HEK293 (cell line): ENCODE measurements around the gene ZNF618.

Source experiments
- YY2 ChIP-seq: fragments of 450-650 bp; formaldehyde crosslinking; IDR thresholded peaks from 2 replicates; pipeline ENCODE4 v1.5.1; 2016; ENCODE audit warnings: missing biosample characterization, missing genetic modification characterization
- ZNF239 ChIP-seq: fragments of 450-650 bp; formaldehyde crosslinking; IDR thresholded peaks from 2 replicates; pipeline ENCODE4 v1.5.1; 2016; ENCODE audit warnings: missing biosample characterization, missing genetic modification characterization
- ZNF623 ChIP-seq: fragments of 450-650 bp; formaldehyde crosslinking; IDR thresholded peaks from 2 replicates; pipeline ENCODE4 v1.5.1; 2016; ENCODE audit warnings: missing biosample characterization, missing genetic modification characterization
- TF ChIP-seq, protein P1 (sequence below): fragments of 450-650 bp; formaldehyde crosslinking; IDR thresholded peaks from 2 replicates; pipeline ENCODE4 v1.5.1; 2016; ENCODE audit warnings: missing biosample characterization, missing genetic modification characterization
- TF ChIP-seq, protein P2 (sequence below): fragments of 450-650 bp; formaldehyde crosslinking; IDR thresholded peaks from 2 replicates; pipeline ENCODE4 v1.5.1; 2016; ENCODE audit warnings: missing biosample characterization, missing genetic modification characterization

DNA sequence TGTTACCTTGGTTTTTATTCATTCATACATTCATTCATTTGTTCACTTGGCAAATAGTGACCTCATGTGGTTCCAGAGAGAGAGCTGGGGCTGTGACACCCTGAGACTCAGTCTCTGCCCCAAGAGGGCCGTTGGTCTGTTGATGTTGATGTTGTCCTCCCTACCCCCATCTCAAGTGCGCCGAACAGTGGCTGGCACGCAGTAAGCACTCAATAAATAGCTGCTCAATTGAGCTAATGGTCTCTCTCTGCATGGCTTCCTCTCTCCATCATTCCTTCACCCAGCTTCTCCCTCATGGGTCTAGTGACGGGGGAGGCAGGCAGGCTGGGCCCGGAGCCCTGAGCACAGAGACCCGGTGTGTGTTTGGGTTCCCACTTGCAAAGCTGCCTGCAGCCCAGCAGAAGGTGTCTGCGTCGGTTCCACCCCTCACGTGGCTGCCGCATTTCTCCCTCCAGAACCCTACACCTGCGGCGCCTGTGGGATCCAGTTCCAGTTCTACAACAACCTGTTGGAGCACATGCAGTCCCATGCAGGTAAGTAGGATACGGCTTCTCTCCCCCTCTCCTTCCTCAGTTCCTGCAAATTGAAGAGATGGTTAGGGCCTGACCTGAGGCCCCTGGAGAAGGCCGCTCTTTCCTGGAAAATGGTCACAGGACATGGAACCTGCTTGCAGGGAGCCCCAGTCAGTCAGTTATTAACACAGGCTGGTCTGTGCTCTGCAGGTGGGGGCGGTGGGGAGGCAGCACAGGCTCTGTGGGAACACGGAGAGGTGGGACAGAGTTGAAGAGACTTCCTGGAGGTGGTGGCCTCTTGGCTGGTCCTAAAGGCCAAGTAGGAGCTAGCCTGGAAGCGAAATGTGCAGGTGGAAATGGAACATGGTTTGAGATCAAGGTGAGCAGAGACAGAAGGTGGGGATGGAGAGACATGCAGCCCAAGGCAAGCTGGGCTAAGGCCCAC is 160.0 kb downstream of the ZNF618 start:
- TF ChIP-seq, protein P1, sequence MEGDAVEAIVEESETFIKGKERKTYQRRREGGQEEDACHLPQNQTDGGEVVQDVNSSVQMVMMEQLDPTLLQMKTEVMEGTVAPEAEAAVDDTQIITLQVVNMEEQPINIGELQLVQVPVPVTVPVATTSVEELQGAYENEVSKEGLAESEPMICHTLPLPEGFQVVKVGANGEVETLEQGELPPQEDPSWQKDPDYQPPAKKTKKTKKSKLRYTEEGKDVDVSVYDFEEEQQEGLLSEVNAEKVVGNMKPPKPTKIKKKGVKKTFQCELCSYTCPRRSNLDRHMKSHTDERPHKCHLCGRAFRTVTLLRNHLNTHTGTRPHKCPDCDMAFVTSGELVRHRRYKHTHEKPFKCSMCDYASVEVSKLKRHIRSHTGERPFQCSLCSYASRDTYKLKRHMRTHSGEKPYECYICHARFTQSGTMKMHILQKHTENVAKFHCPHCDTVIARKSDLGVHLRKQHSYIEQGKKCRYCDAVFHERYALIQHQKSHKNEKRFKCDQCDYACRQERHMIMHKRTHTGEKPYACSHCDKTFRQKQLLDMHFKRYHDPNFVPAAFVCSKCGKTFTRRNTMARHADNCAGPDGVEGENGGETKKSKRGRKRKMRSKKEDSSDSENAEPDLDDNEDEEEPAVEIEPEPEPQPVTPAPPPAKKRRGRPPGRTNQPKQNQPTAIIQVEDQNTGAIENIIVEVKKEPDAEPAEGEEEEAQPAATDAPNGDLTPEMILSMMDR (tag by site-specific recombination), result no peak
- TF ChIP-seq ZNF239 (tag by site-specific recombination), result no peak
- no peak for TF ChIP-seq YY2 (tag by site-specific recombination)
- TF ChIP-seq, protein P2, sequence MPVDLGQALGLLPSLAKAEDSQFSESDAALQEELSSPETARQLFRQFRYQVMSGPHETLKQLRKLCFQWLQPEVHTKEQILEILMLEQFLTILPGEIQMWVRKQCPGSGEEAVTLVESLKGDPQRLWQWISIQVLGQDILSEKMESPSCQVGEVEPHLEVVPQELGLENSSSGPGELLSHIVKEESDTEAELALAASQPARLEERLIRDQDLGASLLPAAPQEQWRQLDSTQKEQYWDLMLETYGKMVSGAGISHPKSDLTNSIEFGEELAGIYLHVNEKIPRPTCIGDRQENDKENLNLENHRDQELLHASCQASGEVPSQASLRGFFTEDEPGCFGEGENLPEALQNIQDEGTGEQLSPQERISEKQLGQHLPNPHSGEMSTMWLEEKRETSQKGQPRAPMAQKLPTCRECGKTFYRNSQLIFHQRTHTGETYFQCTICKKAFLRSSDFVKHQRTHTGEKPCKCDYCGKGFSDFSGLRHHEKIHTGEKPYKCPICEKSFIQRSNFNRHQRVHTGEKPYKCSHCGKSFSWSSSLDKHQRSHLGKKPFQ, result no peak
- TF ChIP-seq ZNF623 (tag by site-specific recombination), result no peak
